ENCODE measurements around the gene SREBF1.

SREBF1 gene

DNA sequence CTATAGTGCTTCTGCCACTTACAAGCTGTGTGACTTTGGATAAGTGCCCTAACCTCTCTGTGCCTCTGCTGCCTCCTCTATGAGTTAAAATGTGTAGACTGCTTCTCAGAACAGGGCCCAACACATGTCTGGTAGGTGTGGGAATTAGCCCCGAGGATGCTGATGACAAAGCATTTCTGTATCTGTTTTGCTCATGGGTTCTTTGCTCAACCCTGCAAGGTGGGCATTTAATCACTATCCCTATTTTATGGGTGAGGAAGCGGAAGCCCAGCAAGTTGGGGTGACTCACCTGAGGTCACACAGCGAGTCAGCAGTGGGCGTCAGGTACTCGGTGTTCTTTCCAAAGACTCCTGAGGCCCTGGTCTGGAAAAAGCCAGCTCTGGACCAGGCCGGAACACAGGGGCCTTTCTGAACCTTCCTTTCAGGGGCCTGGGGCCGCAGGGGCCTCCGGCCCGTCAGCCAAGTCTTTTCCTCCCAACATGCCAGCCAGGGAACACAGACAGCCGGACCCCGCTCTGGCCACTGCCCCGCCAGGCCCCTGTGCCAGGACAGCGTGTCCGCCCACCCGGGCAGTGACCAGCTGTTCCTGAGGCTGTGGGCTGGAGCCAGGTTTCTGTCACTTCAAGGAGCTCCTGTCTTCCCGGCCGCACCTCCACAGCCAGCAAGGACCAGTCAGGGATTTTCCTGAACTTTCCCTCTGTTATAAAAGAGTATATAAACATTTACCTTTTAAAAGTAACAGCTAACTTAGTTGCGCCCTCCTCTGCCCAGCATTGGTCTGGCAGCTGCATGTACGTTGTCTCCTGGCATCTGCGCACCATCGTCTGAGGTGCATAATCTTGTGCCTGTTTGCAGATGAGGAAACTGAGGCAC lies 62.5 kb downstream of the SREBF1 start:
- no peak for DNase-seq

DNA sequence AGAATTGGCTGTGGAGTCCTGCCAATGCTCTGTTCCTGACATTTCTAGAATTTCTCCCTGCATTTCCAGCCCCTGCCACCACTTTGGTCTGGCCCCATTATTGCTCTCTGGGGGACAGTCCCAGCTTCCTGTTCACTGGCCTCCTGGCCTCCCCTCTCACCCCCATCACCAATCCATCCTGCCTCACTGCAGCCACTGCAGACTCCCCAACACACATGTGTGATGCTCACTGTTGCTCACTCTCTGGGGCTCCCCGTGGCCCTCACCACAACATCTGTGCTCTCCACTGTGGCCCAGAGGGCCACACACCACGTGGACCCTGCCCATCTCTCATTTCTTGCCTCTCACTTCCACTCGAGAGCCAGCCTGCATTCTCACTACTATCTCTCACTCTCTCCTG lies 64.6 kb downstream of the SREBF1 start:
- no peak for DNase-seq

DNA sequence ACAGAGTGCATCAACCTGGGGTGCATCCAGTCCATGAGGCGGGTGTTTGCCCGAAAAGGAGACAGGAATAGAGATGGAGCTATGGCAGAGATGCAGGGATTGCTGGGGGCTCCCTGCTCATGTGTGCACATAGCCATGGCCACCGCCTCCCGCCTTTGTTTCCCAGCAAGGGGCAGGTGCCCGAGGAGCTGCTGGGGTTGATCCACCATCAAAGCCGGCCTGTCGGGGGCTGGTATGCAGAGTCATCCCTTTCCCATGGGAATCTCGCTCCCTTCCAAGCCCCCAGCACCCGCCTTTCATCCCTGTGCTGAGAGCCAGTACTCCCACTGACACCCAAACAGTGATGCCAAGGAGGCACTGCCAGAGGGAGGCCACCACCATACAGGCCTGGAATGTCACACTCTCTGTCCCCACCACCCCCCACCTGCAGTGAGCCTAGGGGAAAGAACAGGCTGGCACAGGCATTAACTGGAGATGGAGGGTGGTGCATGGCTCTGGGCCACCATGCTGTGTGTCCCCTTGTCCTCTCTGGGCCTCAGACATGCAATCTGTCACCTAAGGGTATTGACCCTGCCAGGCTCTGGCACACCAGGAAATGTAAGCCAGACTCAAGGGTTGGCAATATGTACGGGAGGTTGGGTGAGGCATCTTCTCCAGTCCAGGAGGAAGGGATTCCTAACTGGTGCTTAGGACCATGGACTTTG lies 65.1 kb downstream of the SREBF1 start:
- no peak for DNase-seq

DNA sequence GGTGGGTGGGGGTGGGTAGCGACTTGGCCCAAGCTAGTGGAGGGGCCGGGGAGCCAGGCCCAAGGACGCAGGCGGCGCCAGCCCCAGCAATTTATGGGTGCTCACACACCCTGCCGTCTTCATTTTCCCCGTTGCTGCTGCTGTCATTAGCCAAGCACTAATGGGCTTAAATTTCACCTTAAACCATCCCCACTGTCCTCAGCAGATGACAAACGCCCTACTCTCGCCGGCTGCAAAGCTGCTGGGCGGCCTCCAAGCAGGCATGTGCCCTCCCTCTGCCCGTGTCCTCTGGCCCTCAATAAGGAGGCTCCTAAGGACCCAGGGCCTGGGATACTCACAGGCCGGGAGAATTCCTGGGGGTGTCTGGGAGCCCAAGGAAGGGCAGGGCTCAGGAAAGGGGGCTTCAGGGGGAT lies 66.1 kb downstream of the SREBF1 start:
- DNase-seq = no peak

DNA sequence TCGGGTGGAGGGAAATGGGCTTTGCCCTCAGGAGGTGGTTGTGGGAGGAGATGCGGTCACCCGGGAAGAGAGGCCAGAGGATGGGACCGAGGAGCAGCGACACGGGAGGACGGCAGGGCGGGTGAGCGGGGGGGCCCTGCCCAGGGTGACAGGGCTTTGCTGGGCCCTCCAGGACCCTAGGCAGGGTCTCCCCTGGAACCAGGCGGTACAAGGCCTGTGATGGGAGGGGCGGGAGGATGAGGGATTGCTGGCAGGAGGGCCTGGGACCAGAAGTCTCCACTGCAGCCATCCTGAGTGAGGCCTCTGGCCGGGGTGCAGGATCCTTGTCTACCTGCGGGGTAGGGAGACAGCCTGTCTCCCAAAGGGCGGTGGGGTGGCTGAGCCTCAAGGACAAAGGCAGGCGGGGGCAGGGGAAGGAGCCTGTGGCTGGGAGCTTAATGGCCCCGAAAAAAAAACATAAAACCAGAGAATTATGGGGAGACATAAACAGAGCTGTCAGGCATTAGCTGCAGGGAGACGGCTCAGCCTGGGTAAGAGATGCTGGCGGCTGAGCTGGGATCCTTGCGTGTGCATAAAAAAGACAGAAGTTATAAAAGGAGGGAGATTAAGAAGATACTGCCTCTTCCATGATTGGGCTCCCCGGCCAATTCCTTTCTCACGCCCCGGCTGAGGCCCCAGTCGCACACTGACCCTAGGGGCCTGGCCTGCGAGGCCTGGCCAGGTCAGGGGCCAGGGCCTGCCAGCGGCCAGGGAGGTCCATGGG lies 66.7 kb downstream of the SREBF1 start:
- DNase-seq = no peak

DNA sequence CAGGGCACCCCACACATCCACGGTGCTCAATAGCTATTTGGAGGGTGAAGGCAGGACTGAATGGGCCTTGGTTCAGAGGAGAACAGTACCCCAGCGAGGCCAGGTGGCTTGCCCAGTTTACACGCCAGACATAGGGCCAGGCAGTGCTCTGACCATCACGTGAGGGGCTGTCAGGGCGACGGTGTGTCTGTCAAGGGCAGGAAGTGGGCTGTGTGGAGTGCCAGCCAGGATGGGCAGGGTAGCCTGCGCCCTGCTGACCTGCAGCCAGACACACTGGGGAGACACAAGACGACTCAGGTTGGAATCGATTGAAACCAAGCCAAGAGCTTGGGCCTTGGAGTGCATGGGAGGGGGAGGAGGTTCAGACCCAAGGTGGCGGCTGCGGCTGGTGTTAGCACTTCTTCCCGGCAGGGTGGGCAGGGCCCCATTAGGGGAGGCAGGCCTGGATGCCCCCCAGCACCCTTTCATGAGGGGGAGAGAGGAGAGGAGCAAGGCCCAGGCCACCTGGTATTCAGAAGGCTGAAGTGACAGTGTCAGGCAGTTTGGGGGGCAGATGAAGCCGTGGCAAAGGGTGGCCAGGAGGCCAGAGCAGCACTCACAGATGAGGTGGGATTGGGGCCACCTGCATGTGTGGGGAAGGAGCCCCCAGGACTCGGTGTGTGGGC lies 68.2 kb downstream of the SREBF1 start:
- no peak for DNase-seq

DNA sequence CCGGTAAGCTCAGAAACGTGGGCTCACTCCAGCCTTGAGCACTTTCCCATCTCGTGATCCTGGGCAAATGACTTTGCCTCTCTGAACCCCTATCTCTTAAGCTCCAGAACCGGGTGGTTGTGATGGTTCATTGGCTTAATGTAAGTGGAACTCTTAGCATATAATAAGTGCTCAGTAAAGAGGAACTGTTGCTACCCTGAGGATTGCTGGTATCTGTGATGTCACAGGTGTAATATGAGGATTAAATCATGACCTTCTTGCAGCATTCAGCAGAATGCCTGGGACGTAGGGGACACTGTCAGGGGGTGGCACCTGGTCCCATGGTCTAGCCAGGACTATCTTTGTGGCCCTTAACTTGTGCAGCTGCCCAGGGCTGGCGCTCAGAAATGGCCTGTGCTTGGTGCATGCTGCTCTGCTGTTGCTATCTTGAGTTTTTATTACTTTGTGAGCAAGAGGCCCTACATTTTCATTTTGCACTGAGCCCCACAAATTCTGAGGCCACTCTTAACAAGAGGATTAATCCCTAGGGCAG lies 68.8 kb downstream of the SREBF1 start:
- no peak for DNase-seq

DNA sequence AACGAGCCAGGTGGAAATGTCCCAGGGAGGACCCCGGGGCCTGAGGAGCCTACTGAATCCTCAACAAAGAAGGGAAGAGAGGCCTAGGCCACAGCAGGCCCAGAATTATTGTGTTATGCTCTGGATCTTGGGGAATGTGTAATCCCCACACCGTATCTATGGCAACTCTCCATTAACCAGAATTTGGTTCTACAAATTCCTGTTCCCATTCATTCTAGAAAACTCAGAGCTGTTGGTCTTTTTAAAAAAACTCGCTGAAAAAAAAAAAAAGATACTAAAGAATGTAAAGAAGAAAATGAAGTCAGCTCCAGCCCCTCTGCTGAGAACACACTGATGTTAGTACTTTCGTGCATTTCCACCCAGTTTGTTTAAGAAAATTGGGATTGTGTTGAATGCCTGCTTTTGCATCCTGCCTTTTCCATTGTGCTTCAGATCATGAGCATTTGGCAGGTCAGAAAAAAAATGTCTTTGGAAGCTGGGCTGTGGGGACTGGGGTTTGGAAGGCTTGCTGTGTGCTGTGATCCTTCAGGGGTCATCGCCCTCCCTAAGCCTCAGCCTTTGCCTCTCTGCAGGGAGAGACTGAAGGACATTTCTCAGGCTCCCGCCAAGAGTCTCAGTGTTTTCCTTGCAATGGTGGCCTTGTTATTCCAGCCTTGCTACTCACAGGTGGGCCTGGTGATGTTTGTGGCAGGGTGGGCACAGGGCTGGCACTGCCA lies 69.5 kb downstream of the SREBF1 start:
- no peak for DNase-seq

DNA sequence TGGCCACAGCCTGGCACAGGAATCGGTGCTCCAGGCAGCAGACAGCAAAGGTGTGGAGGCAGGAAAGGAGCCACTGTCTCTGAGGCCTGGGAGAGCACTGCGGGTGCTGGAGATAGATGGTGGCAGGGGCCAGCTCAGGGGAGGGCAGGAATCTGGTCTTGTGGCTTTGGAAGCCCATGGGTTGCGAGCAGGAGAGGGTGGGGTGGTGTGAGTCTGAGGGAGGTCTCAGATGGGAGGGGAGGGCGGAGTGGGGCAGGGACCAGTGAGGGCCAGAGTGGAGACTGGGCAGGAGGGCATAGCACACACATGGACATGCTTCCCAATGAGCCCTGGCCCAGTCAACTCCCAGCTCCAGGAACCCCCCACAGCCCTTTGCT lies 70.1 kb downstream of the SREBF1 start:
- DNase-seq = no peak

DNA sequence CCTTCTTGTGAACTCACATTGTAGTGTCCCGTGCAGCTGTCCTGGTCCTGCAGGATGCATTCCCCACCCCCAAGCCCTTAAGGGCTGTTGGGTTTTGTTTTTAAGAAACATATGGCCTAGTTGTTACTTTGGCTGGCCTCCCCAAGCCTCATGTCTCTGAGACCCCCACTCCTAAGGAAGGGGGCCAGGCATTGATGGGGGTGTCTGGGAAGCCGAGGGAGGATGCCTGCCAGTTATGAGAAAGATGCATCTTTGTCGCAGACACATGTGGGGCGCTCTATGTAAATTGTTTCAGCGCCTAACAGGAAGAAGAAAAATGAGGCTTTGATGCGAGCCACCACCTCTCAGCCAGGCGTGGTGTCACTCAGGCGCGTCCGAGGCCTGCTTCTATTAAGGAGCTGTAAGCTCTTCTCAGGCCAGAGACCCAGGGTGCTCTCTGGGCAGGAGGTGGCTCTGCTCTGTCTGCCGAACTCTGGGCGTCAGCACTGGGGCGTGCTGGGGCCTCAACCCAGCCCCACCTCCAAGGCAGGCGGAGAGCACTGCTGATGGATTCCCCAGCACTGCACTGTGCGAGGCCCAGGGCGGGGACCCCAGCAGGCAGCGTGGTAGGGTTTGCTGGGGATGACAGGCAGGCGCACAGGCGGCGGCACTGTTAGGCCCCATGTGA lies 70.6 kb downstream of the SREBF1 start:
- no peak for DNase-seq

DNA sequence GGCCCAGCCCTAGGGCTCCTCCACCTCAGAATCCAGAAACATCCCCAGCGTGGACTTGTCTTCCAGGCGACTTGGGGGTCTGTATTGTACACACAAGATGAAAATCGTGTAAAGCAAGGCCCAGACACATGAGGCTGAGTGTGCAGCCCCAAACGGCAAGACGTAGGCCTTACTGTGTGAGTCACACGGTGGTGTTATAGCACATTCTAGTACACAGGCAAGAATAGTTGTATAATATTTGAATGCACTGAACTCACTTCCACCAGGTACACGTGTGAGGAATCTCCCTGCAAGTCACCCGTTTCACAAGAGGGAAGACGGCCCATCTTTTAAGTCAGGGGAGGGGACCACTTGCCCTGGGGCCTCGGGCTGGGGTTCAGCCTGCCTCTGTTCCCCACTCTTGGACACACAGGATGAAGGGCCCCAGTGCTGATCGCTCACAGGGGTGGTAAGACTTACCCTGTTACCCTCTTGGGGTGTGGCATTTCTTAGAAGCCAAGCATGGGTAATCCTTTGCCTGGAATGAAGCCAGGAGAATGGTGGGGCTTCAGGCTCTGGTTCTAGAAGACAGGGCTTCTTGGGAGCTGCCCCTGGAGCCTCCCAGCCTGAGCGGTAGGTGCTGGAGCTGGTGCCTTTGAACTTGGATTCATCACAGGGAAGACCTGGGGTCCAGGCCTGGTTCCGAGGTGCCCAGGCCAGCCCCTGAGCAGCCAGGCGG lies 71.3 kb downstream of the SREBF1 start:
- DNase-seq = no peak

DNA sequence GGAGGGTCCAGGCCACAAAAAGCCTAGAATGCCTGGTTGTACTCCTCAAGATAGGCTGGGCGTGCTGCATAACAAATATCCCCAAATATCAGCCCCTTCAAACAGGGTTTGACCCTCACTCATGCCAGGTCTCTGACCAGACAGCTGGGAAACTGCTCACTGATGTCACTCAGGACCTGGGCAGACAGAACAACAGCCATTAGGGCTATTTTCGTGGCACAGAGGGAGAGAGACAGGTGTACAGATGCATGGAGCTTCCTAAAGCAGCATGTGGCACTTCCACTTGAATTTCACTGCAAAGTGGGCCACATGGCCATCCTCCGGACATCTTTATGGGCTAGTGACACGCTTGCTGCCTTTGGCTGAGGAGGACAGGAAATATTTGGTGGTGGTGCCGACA lies 73.1 kb downstream of the SREBF1 start:
- no peak for DNase-seq

DNA sequence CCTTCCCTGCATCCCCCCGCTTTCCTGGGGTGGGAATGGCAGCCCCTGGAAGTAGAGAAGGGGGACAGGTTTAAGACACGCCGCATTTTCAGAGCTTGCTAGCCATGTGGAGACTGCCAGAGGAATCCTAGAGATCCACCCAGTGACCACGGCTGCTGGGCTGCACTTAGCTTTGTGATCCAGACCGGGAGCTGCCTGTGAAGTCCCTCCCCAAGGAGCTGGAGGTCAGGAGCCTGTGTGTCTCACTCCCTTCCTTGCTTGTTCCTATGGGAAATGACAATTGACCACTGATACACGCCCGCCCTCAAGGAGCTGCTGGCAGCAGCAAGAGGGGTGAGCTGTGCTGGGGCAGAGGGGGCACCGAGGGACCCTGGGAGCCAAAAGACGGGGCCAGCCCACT lies 73.7 kb downstream of the SREBF1 start:
- no peak for DNase-seq

DNA sequence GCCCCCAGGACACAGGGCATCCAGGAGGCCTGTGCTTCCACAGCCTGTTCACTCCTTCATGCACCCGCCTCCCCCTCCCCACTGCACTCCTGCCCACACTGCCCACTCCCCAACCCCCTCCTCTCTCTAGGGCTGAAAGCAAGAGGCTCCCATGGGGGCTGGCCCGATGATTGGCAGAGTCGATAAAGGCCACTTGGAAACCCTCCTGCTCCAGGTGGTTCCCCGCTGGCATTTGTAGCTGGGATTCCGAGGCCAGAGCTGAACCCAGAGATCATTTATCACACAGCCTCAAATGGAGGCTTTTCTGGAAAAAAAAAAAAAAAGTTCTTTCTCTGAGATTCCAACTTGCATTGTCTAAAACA lies 74.1 kb downstream of the SREBF1 start:
- no peak for DNase-seq
